Activated CD8-positive, alpha-beta memory T cell treated with anti-CD3 and anti-CD28 coated beads for 4 hours (primary cell): ENCODE measurements around the gene PAQR7.
A peak's percentile ranks its signal among the peaks of the same experiment; 100 is the strongest.

Source experiments
- DNase-seq, 2 donors: peaks; one replicate each; pipeline ENCODE4 v3.0.0-alpha.2; 2020; ENCODE audit warnings: low read depth in 2 of 2

The PAQR7 gene

DNA sequence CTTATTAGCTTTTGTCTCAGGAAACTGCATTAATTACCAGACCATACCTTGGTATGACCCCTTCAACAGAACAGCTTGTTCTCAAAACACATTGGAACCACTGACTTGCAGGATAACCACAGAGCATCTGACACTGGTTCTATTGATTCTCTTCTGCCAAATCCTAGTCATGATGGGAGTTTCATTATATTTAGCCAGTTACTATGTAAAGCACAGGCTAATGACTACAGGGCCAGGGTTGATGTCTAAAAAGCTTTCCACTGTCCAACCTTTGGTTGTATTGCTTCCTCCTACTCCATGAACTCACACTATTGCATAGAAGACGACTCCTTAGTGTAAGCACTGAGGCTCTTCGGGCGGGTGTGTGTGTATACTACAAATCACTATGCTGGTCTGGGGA, 27.0 kb upstream of the PAQR7 start:
- DNase-seq = no peak

- no peak for DNase-seq
Observed at GRCh38 chr1:25900219-25900618, 24.7 kb upstream of the PAQR7 start.

GRCh38 chr1:25899792-25900191, 24.3 kb upstream of the PAQR7 start:
- DNase-seq = no peak

DNA sequence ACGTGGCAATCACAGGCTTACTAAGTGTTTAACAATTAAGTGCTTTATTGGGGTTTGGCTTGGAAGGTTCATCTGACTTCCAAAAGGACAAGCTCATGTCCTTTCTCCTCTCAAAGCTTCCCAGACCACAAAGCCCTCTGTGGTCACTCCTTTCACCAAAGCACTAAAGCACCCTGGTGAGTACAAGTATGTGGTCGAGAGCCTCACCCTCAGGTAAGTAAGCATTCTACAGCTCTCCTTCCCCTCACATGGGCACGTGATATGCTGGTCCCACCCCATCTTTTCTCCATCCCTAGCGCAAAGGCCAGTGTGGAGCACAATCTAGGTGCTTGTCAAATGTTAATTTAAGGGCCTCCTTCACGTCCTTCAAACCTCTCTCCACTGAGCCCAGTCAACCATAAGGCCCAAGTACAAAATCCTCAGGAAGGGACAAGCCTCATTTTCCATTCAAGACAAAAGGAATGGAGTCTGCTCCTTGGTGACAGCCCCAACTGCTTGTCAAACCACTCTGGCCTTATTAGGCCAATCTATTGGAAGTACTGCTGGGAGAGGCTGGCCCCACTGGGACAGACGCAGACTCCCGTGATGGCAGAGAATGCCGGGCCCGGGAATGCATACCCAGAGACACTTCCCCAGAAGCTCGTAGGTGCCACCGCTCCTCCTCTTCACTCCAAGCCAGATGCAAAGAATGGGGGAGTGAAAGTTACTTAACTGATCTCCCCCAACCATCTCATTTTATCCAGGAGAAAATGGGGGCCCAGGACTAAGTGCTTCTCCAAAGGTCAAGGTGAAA, 22.9 kb upstream of the PAQR7 start:
- no peak for DNase-seq

DNA sequence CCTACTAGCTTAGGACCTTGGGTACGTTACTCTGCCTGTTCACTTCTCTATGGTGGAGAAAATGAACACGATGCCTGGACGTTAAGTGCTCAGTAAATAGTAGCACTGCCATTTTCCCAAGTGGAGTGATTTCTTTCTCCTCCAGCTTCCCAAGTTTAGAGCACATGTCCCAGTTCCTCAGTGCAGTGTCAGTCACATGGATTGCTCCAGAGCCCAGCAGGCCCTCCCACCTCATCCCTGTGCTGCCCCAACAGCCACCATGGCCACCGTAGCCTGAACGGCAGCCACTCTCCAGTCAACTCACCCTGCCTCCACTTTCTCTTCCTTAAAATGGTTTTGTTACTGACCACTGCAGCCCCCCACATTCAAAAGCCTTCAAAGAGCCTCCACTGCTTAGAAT, 22.2 kb upstream of the PAQR7 start:
- DNase-seq = no peak

DNA sequence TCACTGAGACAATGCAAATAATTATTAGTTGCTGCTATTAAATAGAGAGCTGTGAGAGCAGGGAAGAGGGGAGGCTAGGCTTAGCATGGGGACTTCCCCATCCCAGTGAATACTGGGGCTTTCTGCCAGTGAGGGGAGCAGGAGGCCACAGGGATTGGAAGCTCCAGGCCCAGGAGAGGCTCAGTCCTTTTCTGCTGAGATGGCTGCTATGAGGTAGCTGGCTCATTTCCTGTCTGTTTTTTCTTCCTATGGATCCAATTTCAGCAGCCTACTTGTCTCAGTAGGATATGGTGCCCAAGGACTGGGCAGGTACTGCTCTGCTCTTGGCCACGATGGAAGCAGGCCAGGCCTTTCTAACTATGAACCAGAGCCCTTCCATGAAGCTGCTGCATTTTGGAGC, 20.8 kb upstream of the PAQR7 start:
- no peak for DNase-seq

DNA sequence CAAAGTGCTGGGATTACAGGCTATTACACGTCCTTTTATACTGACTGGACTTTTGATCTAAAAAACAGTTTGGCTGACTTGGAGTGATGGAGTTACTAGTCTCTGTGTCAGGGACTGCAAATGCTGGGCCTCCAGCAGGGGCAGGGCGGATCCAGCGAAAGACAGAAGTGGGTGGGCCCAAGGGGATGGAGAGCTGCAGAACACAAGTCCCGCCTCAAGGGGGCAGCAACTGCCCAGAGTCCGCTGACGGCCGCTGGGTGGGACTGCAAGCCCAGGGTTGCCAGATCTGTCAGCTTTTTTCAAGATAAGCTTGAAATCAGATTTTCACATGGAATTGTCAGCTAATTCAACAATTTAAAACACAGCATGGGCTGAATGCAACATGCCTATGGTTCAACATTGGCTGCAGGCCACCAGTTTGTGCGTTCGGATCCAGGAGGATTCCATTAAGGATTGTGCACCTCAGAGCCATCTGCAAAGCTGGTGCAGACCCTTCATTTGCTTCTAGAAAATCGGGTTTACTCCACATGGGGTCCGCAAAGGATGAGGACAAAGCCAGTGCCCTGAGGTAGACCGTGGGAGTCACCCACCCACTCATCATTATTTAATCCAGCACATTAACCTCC, 20.0 kb upstream of the PAQR7 start:
- peak; percentile 80 for DNase-seq

DNA sequence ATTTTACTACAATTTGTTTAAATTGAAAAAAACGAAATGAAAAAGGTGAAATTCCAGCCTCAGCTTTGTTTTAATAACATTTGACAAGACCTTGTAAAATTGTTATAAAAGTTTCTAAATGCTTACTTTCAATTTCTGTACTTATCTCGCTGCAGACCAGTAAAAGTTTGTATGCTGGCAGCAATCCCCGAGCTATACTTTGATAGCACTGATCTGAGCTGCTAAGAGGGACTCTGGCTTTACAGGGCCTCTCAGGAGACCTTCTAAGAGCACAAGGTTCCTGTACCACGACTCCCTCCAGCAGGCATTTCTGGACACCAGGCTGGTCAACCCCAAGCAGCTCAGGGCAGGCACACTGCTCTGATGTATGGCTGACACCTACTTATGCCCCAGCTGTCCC, 17.6 kb upstream of the PAQR7 start:
- no peak for DNase-seq

DNA sequence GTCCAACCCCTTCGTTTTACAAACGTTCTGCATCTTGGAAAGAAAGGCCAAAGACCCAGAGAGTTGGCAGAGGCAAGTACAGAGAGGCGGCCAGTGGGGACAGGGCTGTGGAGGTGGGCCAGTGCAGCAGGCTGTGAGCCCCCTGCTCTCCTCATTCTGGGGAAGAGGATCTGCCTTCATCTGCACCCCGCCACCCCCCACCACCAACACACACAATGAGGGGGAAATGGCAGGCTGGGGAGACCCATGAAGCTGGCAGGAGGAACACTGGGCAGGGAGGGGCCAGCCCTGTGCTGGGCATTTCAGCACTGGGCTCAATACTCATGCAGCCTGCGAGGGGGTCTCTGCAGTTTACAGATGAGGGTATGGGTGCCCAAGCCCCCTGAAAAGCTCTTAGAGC, 16.1 kb upstream of the PAQR7 start:
- no peak for DNase-seq

GRCh38 chr1:25890239-25891034, 14.9 kb upstream of the PAQR7 start:
- no peak for DNase-seq

DNA sequence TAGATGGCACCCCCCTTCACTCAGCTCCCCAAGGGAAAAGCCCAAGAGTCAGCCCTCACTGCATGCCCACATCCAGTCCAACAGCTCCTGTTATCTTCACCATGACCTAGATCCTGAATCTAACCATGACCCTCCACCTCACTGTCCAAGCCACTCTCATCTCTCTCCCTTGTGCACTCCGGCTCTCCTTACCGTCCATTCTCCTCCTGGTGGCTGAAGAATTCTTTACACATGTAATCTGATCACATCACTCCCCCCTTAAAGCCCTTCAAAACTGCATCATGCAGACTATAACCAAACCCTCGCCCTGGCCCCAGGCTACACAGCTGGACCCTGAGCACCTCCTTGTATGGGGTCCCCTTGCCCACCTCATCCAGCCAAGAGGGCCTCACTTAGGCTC, 14.0 kb upstream of the PAQR7 start:
- no peak for DNase-seq

DNA sequence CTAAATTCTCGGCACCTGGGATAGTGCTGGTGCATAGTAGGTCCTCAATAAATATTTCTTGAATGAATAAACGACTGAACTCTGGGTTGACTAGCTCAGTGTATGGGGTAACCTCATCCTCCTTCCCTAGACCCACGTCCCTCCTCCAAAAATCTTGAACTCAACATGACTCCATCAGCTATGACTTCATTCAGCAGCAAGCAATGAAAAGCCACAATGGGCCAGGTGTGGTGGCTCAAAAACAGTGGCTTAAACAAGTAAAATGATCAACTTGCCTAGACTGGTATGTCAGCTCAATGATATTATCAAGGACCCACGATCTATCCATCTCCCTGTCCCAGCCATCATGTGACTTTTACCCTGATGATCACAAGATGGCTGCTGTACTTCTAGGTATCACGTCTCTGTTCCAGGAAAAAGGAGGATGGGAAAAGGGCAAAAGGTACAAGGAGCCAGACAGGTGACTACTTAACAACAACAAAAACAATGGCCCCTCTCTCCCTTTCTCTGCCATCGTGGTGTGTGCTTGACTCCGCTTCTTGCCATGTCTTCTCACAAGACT, 13.0 kb upstream of the PAQR7 start:
- DNase-seq = no peak

GRCh38 chr1:25885602-25886001, 10.1 kb upstream of the PAQR7 start:
- DNase-seq = no peak

- DNase-seq = no peak
Observed at GRCh38 chr1:25881266-25881665, 5.8 kb upstream of the PAQR7 start.

- no peak for DNase-seq
Observed at GRCh38 chr1:25880518-25880917, 5.0 kb upstream of the PAQR7 start.

- DNase-seq = no peak
Observed at GRCh38 chr1:25879675-25880074, 4.2 kb upstream of the PAQR7 start.

DNA sequence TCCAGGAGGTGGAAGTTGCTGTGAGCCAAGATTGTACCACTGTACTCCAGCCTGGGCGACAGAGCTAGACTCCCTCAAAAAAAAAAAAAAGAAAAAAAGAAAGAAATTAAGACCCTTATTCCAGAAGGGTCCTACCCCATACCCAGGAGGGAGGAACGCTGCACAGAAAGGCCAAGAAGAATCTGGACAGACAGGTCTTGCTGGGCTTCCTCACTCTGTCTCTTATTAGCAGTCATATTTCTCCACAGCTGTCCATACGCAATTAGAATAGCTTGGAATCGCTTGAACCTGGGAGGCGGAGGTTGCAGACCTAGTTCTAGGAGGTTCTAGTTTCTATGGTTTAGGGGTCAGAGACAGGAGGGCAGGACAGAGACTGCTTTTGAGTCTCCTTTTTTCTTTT, 3.2 kb upstream of the PAQR7 start:
- no peak for DNase-seq

DNA sequence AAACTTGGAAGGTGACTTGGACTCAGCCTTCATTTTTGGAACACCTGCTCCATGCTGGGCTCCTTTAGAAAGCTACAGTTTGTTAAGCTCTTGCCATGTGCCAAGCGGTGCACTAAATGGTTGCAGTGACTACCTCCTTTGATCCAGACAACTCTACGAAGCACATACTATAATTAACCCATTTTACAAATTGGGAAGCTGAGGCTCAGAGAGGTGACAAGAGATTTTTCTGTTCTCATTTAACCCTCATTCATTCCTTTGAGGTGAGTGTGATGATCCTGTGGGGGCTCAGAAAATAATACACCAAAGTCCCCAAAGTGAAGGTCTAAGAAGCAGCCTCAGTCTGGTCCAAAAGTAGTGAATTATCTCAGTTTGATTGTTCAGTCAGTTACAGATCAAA, 1.6 kb upstream of the PAQR7 start:
- no peak for DNase-seq

DNA sequence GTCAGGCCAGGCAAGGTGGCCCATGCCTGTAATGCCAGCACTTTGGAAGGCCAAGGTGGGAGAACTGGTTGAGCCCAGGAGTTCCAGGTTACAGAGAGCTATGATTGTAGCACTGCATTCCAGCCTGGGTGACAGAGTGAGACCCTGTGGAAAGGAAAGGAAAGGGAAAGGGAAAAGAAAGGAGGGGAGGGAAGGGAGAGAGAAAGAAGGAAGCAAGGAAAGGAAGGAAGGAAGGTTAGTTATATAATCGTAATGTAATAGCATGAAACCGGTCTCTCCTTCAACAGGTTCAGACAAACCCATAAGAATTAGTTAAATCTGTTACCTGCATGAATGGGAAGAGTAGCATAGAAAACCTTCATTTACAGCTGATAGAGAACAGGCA, 1.2 kb upstream of the PAQR7 start:
- no peak for DNase-seq

- no peak for DNase-seq
Observed at GRCh38 chr1:25875856-25876692, 566 bp upstream of the PAQR7 start.

DNA sequence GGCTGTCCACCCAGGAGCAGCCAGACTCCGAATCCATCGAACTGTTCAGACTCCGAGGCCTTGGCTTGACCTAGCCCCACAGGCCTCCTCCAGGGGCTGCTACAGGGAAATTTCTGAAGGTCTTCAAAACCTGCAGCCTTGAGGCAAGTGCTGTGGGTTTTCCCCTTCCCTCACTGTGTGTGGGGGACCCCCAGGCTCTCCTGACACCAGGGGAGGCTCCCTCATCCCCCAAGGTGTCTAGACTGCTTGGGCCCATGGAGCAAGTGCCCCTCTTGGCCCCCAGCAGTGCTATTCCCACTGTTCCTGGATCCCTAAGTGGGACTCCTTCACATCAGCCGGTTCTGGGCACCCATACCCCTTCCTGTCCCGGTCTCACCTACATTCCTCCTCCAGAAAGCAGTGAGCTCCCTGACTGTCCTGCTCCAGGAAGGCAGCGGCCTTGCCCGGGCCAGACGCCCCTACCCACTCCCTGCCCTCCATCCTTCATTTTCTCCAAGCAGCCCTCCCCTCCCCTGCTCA, 814 bp downstream of the PAQR7 start:
- DNase-seq = no peak
